Right ventricle myocardium superior (tissue), 1 donor: ENCODE results near the gene TMEM132E. TPM values are rescaled to one million over a fixed set of nuclear protein-coding genes. Genes with fewer than 3 reads are reported as not detected.

Experiments
- ATAC-seq: fragments of 200-7000 bp; cut with Tn5 transposase; one replicate; pipeline ENCODE4 v1.9.1; 2020; ENCODE audit warnings: mild to moderate bottlenecking; ENCODE audit not compliant: poor library complexity
- DNase-seq: peaks from one replicate; pipeline ENCODE4 v3.0.0-alpha.2; 2020
- intact Hi-C: fragments of 100-400 bp; cut with DNase I; formaldehyde crosslinking; loops from one replicate; pipeline ENCODE4 v1.11.2; 2022
- total RNA-seq: library from RNA; stranded (reverse); fragmentation: NEBNext Ultra II Directional; extraction: Animal tissue kit (Norgen Biotek cat#: 25700); gene quantifications from one replicate; pipeline ENCODE4 v1.2.1, GENCODE V29; 2021
- donor health status: DM: no; HTN: yes; CAD: no; lungs with severe emphysema.

TMEM132E gene
- total RNA-seq, 1 donor from 2014 or later = not detected

- DNase-seq (no peak), ATAC-seq (no peak)
- intact Hi-C loops = no loop called here
These were observed 70.8 kb downstream of the TMEM132E start for GRCh38 chr17:34650051-34650750.

- intact Hi-C loops = no loop called here
- DNase-seq (no peak), ATAC-seq (no peak)
These were observed 72.0 kb downstream of the TMEM132E start for GRCh38 chr17:34651402-34651811.

GRCh38 chr17:34652021-34652555 lies 72.7 kb downstream of the TMEM132E start:
- no peak for ATAC-seq
- DNase-seq = no peak
- intact Hi-C loops = no loop called here

- intact Hi-C loops = no loop called here
- DNase-seq = no peak
These were observed 74.1 kb downstream of the TMEM132E start for GRCh38 chr17:34653511-34653910.

GRCh38 chr17:34654276-34654880 lies 75.0 kb downstream of the TMEM132E start:
- no peak for ATAC-seq
- intact Hi-C loops = no loop called here
- DNase-seq = no peak

More at GRCh38 chr17:34653511-34653910, 74.1 kb downstream of the TMEM132E start:
- no peak for ATAC-seq

GRCh38 chr17:34654881-34655276 lies 75.5 kb downstream of the TMEM132E start:
- DNase-seq (no peak), ATAC-seq (no peak)
- intact Hi-C loops = no loop called here

GRCh38 chr17:34656801-34657200 lies 77.4 kb downstream of the TMEM132E start:
- intact Hi-C loops = no loop called here
- ATAC-seq (no peak), DNase-seq (no peak)

- DNase-seq (no peak), ATAC-seq (no peak)
- intact Hi-C loops = no loop called here
These were observed 79.6 kb downstream of the TMEM132E start for GRCh38 chr17:34658811-34659560.

GRCh38 chr17:34663714-34664113 lies 84.3 kb downstream of the TMEM132E start:
- no peak for DNase-seq
- no peak for ATAC-seq
- intact Hi-C loops = no loop called here

- intact Hi-C loops = no loop called here
- DNase-seq = no peak
These were observed 85.9 kb downstream of the TMEM132E start for GRCh38 chr17:34665150-34665806.

GRCh38 chr17:34665819-34666763 lies 86.7 kb downstream of the TMEM132E start:
- ATAC-seq (no peak), DNase-seq (no peak)
- intact Hi-C loops = no loop called here

More at GRCh38 chr17:34665150-34665806, 85.9 kb downstream of the TMEM132E start:
- no peak for ATAC-seq

- ATAC-seq (no peak), DNase-seq (no peak)
- intact Hi-C loops = no loop called here
These were observed 88.3 kb downstream of the TMEM132E start for GRCh38 chr17:34667656-34668055.

- DNase-seq = no peak
- no peak for ATAC-seq
- intact Hi-C loops = no loop called here
These were observed 88.8 kb downstream of the TMEM132E start for GRCh38 chr17:34668206-34668605.

- no peak for DNase-seq
- intact Hi-C loops = no loop called here
- no peak for ATAC-seq
These were observed 90.1 kb downstream of the TMEM132E start for GRCh38 chr17:34669511-34669910.

- intact Hi-C loops = no loop called here
- DNase-seq (no peak), ATAC-seq (no peak)
These were observed 91.2 kb downstream of the TMEM132E start for GRCh38 chr17:34670618-34671017.

GRCh38 chr17:34671191-34671590 lies 91.8 kb downstream of the TMEM132E start:
- intact Hi-C loops = no loop called here
- no peak for DNase-seq
- ATAC-seq = no peak

GRCh38 chr17:34672176-34672785 lies 92.9 kb downstream of the TMEM132E start:
- intact Hi-C loops = no loop called here
- ATAC-seq (no peak), DNase-seq (no peak)

GRCh38 chr17:34673516-34673915 lies 94.1 kb downstream of the TMEM132E start:
- DNase-seq = no peak
- intact Hi-C loops = no loop called here

More at GRCh38 chr17:34673516-34673915, 94.1 kb downstream of the TMEM132E start:
- ATAC-seq = no peak
